ENCODE results near the gene RUNDC3A.

DNA sequence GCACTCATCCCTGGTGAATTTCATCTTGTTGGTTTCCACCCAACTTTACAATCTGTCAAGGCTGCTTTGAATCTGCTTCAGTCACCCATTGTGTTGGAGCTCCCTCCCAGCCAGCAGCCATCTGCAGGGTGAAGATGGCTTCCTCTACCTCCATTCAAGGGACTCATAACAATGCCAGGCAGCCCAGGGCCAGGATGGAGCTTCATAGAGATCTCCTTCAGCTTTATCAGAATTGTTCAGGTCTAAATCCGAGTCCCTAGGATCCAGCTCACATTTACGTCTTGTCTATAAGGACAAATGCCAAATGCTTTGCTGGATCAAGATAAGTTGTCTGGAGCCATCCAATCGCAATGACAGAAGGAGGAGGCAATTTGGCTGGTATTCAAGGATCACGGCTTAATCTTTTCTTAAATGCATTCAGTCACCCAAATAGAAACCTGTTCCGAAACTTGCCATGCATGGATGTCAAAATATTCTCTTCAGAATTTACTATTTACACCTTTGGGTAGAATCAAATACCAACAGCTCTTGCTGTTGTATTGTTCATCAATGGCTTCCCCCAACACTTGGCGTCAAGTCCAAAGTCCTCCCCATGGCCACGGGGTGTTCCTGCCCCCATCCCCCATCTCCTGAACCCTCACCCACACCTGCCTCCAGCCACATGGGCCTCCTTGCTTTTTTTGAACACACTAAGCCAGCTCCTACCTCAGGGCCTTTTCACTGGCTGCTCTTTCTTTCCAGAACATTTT, 59.0 kb downstream of the RUNDC3A start:
- no peak for TF ChIP-seq ZNF629 (tag by site-specific recombination; IDR thresholded peaks at IDR 0.05)
- TF ChIP-seq, protein P1, sequence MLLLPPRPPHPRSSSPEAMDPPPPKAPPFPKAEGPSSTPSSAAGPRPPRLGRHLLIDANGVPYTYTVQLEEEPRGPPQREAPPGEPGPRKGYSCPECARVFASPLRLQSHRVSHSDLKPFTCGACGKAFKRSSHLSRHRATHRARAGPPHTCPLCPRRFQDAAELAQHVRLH (tag by site-specific recombination; IDR thresholded peaks at IDR 0.05): no peak
- TF ChIP-seq BCL11A (tag by site-specific recombination; IDR thresholded peaks at IDR 0.05; ENCODE audit: low read depth): no peak
- TF ChIP-seq, protein P2, sequence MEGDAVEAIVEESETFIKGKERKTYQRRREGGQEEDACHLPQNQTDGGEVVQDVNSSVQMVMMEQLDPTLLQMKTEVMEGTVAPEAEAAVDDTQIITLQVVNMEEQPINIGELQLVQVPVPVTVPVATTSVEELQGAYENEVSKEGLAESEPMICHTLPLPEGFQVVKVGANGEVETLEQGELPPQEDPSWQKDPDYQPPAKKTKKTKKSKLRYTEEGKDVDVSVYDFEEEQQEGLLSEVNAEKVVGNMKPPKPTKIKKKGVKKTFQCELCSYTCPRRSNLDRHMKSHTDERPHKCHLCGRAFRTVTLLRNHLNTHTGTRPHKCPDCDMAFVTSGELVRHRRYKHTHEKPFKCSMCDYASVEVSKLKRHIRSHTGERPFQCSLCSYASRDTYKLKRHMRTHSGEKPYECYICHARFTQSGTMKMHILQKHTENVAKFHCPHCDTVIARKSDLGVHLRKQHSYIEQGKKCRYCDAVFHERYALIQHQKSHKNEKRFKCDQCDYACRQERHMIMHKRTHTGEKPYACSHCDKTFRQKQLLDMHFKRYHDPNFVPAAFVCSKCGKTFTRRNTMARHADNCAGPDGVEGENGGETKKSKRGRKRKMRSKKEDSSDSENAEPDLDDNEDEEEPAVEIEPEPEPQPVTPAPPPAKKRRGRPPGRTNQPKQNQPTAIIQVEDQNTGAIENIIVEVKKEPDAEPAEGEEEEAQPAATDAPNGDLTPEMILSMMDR (tag by site-specific recombination; IDR thresholded peaks at IDR 0.05): no peak
- TF ChIP-seq ZNF274 (IDR thresholded peaks at IDR 0.05; ENCODE audit: low read length): no peak
- no peak for TF ChIP-seq ZNF274 (tag by site-specific recombination; IDR thresholded peaks at IDR 0.05; ENCODE audit: borderline replicate concordance)
- no peak for TF ChIP-seq ZBTB21 (tag by site-specific recombination; IDR thresholded peaks at IDR 0.05)
- no peak for TF ChIP-seq ZNF585B (tag by site-specific recombination; IDR thresholded peaks at IDR 0.05)
- TF ChIP-seq GLIS2 (tag by site-specific recombination; IDR thresholded peaks at IDR 0.05): no peak
- TF ChIP-seq, protein P3, sequence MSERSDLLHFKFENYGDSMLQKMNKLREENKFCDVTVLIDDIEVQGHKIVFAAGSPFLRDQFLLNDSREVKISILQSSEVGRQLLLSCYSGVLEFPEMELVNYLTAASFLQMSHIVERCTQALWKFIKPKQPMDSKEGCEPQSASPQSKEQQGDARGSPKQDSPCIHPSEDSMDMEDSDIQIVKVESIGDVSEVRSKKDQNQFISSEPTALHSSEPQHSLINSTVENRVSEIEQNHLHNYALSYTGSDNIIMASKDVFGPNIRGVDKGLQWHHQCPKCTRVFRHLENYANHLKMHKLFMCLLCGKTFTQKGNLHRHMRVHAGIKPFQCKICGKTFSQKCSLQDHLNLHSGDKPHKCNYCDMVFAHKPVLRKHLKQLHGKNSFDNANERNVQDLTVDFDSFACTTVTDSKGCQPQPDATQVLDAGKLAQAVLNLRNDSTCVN (tag by site-specific recombination; optimal IDR thresholded peaks at IDR 0.05): no peak
- TF ChIP-seq, protein P4, sequence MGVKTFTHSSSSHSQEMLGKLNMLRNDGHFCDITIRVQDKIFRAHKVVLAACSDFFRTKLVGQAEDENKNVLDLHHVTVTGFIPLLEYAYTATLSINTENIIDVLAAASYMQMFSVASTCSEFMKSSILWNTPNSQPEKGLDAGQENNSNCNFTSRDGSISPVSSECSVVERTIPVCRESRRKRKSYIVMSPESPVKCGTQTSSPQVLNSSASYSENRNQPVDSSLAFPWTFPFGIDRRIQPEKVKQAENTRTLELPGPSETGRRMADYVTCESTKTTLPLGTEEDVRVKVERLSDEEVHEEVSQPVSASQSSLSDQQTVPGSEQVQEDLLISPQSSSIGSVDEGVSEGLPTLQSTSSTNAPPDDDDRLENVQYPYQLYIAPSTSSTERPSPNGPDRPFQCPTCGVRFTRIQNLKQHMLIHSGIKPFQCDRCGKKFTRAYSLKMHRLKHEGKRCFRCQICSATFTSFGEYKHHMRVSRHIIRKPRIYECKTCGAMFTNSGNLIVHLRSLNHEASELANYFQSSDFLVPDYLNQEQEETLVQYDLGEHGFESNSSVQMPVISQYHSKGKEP (tag by site-specific recombination; IDR thresholded peaks at IDR 0.05): no peak
- TF ChIP-seq KLF1 (tag by site-specific recombination; IDR thresholded peaks at IDR 0.05): no peak
- no peak for TF ChIP-seq YY1 (tag by site-specific recombination; IDR thresholded peaks at IDR 0.05)
- no peak for TF ChIP-seq GLI4 (tag by site-specific recombination; IDR thresholded peaks at IDR 0.05)
